Medulla oblongata (tissue), 1 donor: ENCODE measurements around the gene GRIN3B.
"Not testable (repeated sequence)": the region's sequence is repeated elsewhere in the genome, so short reads cannot be mapped to it uniquely, and the experiment has no call there.

ENCODE experiments used
- DNase-seq: peaks from one replicate; pipeline ENCODE4 v3.0.0-alpha.2; 2015; ENCODE audit errors: extremely low spot score

The GRIN3B gene, protein sequence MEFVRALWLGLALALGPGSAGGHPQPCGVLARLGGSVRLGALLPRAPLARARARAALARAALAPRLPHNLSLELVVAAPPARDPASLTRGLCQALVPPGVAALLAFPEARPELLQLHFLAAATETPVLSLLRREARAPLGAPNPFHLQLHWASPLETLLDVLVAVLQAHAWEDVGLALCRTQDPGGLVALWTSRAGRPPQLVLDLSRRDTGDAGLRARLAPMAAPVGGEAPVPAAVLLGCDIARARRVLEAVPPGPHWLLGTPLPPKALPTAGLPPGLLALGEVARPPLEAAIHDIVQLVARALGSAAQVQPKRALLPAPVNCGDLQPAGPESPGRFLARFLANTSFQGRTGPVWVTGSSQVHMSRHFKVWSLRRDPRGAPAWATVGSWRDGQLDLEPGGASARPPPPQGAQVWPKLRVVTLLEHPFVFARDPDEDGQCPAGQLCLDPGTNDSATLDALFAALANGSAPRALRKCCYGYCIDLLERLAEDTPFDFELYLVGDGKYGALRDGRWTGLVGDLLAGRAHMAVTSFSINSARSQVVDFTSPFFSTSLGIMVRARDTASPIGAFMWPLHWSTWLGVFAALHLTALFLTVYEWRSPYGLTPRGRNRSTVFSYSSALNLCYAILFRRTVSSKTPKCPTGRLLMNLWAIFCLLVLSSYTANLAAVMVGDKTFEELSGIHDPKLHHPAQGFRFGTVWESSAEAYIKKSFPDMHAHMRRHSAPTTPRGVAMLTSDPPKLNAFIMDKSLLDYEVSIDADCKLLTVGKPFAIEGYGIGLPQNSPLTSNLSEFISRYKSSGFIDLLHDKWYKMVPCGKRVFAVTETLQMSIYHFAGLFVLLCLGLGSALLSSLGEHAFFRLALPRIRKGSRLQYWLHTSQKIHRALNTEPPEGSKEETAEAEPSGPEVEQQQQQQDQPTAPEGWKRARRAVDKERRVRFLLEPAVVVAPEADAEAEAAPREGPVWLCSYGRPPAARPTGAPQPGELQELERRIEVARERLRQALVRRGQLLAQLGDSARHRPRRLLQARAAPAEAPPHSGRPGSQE

DNA sequence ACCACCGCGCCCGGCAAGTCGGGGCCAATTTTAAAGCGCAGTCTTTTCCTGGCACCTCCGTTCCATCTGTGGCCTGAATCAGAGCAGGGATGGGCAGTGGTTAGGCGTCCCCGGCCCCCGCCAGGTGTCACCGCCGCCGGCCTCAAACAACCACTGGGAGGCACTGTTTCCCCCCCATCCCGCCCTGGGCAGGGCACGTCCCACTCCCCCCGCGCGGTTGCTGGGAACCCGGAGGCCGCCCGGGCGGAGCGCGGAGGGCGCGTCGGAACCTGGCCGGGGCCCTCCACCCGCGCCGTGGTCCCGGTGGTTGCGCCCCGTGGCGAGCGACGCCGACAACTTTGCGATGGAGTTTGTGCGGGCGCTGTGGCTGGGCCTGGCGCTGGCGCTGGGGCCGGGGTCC, at the start of gene GRIN3B:
GRIN3B (plus strand) TSS at position 325 of the 400 bp plus-strand sequence; CDS start at position 344, 19 bp downstream.
- no peak for DNase-seq

- DNase-seq = no peak
Measured at GRCh38 chr19:952049-952679, 48.1 kb upstream of the GRIN3B start.

- no peak for DNase-seq
Measured at GRCh38 chr19:952680-953444, 47.4 kb upstream of the GRIN3B start.

DNA sequence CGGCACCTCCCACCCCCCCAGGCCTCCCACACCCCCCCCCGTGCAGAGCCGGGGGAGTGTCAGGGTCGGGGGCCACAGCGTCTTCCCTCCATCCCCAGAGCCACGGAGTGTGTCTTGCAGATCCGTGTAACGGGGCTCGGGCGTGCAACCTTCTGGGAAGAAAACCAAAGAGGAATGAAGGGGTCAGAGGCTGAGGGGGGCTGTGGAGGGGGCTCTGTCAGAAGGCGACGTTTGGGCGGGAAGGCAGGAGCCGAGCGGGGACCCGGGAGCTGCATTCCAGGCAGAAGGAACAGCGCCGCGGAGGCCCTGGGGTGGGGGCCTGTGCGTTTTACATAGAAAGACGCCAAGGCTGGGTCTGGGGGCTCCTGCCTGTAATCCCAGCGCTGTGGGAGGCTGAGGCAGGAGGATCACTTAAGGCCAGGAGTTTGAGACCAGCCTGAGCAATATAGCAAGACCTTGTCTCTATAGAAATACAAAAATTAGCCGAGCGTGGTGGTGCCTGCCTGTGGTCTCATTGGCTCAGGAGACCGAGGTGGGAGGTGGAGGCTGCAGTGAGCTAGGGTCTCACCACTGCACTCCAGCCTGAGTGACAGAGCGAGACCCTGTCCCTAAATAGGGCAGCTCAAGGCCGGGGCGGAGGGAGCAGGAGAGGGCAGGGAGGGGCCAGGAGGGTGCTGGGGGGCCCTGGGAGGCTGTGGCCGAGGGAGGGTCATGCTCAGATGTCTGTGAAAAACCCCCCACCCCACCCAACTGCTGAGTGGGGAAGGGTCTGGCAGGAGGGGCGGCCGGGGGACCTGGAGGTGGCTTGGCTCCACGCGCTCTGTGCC, 46.6 kb upstream of the GRIN3B start:
- DNase-seq = no peak

GRCh38 chr19:954272-954671, 45.9 kb upstream of the GRIN3B start:
- DNase-seq = no peak

DNA sequence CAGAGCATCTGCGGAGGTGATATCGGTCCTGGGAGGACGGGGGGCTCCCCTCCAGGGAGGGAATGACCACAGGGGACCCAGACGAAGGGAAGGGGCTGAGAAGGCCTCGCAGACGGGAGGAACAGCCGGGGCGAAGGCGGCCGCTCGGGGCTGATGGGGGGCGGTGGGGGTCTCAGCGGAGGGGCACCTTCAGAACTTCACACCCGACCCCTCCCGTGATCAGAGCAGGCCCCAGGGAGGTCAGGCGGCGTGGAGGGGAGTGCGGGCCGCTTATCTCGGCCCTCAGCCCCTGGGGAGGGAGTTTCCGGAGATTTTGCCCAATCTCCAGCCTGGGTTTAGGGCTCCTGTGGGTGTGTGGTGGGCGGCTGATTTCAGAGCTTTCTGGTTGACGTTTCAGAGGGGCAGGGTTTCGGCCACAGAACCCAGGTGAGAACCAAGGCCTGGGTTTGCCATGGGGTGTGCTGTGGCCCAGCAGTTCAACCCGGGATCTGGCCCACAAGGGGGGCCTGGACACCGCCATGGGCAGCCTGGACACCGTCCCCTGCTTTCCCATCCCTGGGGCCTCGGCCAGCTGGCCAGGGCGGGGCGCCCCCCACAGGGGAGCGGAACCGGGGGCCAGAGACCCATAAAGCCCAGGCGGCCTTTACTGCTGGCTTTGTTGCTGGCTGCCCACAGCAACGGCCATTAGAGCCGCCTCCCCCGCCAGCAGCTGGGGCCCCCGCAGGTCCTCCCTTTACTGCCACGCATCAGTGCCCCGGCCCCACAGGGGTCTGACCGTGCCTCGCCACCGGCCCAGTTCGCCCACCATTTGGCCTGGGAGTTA, 45.3 kb upstream of the GRIN3B start:
- no peak for DNase-seq

- DNase-seq = no peak
Measured at GRCh38 chr19:955803-956765, 44.1 kb upstream of the GRIN3B start.

DNA sequence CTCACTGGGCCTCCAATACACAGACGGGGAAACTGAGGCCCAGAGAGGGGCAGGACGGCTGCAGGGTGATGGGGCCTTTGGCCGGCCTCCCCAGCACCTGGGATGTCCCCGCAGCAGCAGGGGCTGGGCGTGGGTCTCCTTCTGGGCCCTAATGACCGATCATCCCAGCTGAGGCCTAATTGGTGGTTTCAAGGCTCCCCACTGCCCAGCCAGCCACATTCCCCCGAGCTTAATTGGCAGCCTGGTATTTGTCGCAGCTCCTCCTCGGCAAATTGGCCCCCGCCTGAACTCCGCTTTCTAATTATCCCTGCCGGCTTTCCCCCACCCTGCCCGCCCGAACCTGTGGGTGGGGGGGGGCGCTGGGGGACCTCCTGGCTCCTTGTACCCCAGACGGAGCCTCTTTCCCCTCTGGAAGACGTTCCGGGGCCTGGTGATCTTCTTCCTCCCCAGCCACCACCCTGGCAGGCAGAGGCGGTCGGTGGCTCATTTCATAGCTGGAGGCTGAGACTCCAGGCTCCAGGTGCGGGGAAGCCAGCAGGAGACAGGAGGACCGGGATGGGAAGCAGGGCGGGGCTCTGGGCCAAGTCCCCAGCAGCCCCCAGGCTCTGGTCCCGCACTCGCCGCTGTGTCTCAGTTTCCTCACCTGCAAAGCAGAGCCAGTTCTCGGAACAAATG, 43.3 kb upstream of the GRIN3B start:
- no peak for DNase-seq

- not testable (repeated sequence) for DNase-seq
Measured at GRCh38 chr19:957578-957977, 42.6 kb upstream of the GRIN3B start.

DNA sequence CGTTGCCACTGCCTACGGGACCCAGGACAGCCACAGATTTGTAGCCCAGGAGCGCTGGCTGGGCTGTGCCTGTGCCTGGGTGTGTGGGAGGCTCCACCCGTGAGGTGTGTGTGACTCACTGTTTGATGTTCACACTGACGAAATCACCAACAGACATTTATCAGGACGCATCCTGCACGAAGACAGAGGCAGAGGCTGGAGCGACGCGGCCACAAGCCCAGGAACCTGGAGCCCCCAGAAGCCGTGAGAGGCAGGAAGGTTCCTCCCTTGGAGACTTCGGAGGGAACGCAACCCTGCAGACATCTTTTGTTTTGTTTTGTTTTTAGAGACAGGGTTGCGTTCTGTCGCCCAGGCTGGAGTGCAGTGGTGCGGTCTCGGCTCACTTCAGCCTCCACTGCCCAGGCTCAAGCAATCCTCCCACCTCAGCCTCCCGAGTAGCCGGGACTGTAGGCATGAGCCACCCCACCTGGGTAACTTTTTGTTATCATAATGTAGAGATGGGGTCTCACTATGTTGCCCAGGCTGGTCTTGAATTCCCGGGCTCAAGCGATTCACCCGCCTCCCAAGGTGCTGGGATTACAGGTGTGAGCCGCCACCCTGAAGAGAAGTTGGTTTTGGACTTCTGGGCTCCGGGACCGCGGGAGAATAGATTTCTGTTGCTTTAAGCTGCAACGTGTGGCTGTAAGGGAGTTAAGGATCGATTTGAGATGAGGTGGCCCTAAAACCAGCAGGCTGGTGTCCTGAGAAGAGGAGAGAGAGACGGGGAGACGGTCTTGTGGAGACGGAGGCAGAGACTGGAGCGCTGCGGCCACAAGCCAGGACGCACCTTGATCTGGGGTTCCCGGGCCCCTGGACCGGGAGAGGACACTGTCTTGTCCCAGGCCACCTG, 41.0 kb upstream of the GRIN3B start:
- no peak for DNase-seq

GRCh38 chr19:960020-960419, 40.2 kb upstream of the GRIN3B start:
- DNase-seq = no peak

DNA sequence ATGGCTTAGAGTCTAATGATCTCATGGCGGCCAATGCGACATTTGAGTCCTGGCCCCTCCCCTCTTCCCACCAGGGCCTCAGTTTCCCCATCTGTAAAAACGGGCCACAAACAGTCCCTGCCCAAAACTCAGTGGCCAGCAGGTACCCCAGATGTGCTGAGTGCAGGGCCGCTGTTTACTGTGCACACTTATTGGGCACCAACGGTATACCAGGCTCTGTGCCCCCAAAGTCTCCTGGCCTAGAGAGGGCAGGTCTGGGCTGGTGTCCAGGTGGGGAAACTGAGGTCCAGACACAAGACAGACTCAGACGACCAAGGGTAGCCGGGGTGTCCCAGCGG, 39.6 kb upstream of the GRIN3B start:
- no peak for DNase-seq

- no peak for DNase-seq
Measured at GRCh38 chr19:961866-962620, 38.2 kb upstream of the GRIN3B start.

DNA sequence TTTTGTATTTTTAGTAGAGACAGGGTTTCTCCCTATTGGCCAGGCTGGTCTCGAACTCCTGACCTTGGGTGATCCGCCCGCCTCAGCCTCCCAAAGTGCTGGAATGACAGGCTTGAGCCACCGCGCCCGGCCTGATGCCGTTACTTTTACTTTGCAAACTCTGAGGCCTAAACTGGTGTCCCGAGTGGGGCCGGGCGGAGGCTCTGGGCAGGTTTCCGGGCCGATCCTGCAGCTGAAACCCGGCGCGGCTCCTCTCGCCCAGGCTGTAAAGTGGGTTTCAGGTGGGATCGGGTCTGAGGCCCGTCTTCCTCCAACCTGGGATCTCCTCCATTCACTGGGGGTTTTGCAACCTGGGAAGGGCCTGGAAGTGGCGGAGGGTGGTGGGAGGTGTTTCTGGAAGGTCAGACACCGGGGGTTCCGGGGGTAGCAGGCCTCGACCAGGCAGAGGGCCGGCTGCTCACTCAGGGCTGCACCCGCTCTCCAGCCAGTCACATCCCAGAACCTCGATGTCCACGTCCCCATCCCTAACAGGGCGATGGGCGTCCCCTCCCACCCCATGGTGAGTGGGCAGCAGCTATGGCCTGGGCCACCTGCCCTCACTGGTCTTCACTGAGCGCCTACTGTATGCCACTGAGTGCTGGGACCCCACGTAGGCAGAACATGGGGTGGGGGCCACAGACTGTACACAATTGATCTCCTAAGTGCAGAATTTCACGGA, 37.4 kb upstream of the GRIN3B start:
- no peak for DNase-seq

- DNase-seq = no peak
Measured at GRCh38 chr19:963486-963951, 36.7 kb upstream of the GRIN3B start.
